HepG2 (cell line): ENCODE data around the gene KDM3B. TPM values are rescaled to one million over a fixed set of nuclear protein-coding genes. Genes with fewer than 3 reads are reported as not detected.

Source experiments
- ATF4 ChIP-seq, 2 experiments: fragments of 450-650 bp in 1 of 2; sonication (generic) in 1 of 2; formaldehyde crosslinking; IDR thresholded peaks; 2 replicates each; pipeline versions ENCODE4 v1.5.0 to v1.8.0; 2020 to 2022; ENCODE audit warnings: mild to moderate bottlenecking in 1 of 2, missing genetic modification reagents in 1 of 2
- CEBPB ChIP-seq: IDR thresholded peaks from 2 replicates; pipeline ENCODE4 v1.6.1; 2011; ENCODE audit warnings: low read depth, low read length, improper control_type of control experiment, borderline replicate concordance
- ELF4 ChIP-seq: sonication (generic); formaldehyde crosslinking; IDR thresholded peaks from 2 replicates; pipeline ENCODE4 v1.5.0; 2020; ENCODE audit warnings: missing genetic modification reagents, mild to moderate bottlenecking, moderate library complexity, borderline replicate concordance
- FOXK1 ChIP-seq: sonication (generic); formaldehyde crosslinking; IDR thresholded peaks from 2 replicates; pipeline ENCODE4 v1.4.0; 2020; ENCODE audit warnings: low read depth, missing genetic modification reagents, borderline replicate concordance
- HDAC1 ChIP-seq: sonication (generic); formaldehyde crosslinking; IDR thresholded peaks from 2 replicates; pipeline ENCODE4 v1.5.1; 2020; ENCODE audit warnings: mild to moderate bottlenecking, missing genetic modification reagents
- KLF16 ChIP-seq, 2 experiments: sonication (generic) in 1 of 2; formaldehyde crosslinking in 1 of 2; IDR thresholded peaks; 2 replicates each; pipeline versions ENCODE4 v1.6.1 to v1.8.0; 2016 to 2023; ENCODE audit warnings: missing genetic modification reagents in 2 of 2, missing compliant biosample characterization in 1 of 2
- MTF1 ChIP-seq: sonication (generic); formaldehyde crosslinking; IDR thresholded peaks from 2 replicates; pipeline ENCODE4 v1.5.0; 2020; ENCODE audit warnings: missing genetic modification reagents
- NCOA1 ChIP-seq: sonication (generic); formaldehyde crosslinking; IDR thresholded peaks from 2 replicates; pipeline ENCODE4 v1.9.0; 2021; ENCODE audit warnings: missing genetic modification reagents
- RBM39 ChIP-seq: fragments of 200-400 bp; formaldehyde crosslinking; IDR thresholded peaks from one replicate; pipeline ENCODE4 v1.6.1; 2018; ENCODE audit warnings: antibody characterized with exemption, mild to moderate bottlenecking, low read depth, low read length; ENCODE audit not compliant: poor library complexity, severe bottlenecking
- TFDP2 ChIP-seq: sonication (generic); formaldehyde crosslinking; IDR thresholded peaks from 2 replicates; pipeline ENCODE4 v1.4.0; 2020; ENCODE audit warnings: missing genetic modification reagents
- TOE1 ChIP-seq: sonication (generic); formaldehyde crosslinking; IDR thresholded peaks from 2 replicates; pipeline ENCODE4 v1.4.0; 2020; ENCODE audit warnings: mild to moderate bottlenecking, missing genetic modification reagents
- TRIM24 ChIP-seq: sonication (generic); formaldehyde crosslinking; IDR thresholded peaks from 2 replicates; pipeline ENCODE4 v1.8.0; 2022; ENCODE audit warnings: mild to moderate bottlenecking, missing genetic modification reagents
- WIZ ChIP-seq: sonication (generic); formaldehyde crosslinking; IDR thresholded peaks from 2 replicates; pipeline ENCODE4 v1.5.1; 2020; ENCODE audit warnings: mild to moderate bottlenecking, missing genetic modification reagents
- ZBTB7A ChIP-seq: sonication (generic); formaldehyde crosslinking; IDR thresholded peaks from 2 replicates; pipeline ENCODE4 v1.8.0; 2022; ENCODE audit warnings: mild to moderate bottlenecking, missing genetic modification reagents
- ZNF12 ChIP-seq: sonication (generic); formaldehyde crosslinking; IDR thresholded peaks from 2 replicates; pipeline ENCODE4 v1.5.0; 2020; ENCODE audit warnings: missing genetic modification reagents
- ZNF225 ChIP-seq: sonication (generic); formaldehyde crosslinking; IDR thresholded peaks from 2 replicates; pipeline ENCODE4 v1.4.0; 2020; ENCODE audit warnings: mild to moderate bottlenecking, missing genetic modification reagents
- ZNF329 ChIP-seq: sonication (generic); formaldehyde crosslinking; IDR thresholded peaks from 2 replicates; pipeline ENCODE4 v1.9.0; 2021; ENCODE audit warnings: low read depth, mild to moderate bottlenecking, missing genetic modification reagents
- ZNF33A ChIP-seq: sonication (generic); formaldehyde crosslinking; IDR thresholded peaks from 2 replicates; pipeline ENCODE4 v1.5.1; 2020; ENCODE audit warnings: missing genetic modification reagents, mild to moderate bottlenecking, moderate library complexity, borderline replicate concordance
- ZNF484 ChIP-seq: sonication (generic); formaldehyde crosslinking; IDR thresholded peaks from 2 replicates; pipeline ENCODE4 v1.5.1; 2020; ENCODE audit warnings: mild to moderate bottlenecking, low read depth, missing genetic modification reagents, borderline replicate concordance
- ZNF770 ChIP-seq: sonication (generic); formaldehyde crosslinking; IDR thresholded peaks from 2 replicates; pipeline ENCODE4 v1.5.0; 2020; ENCODE audit warnings: mild to moderate bottlenecking, missing genetic modification reagents
- ZNF788 ChIP-seq: sonication (generic); formaldehyde crosslinking; IDR thresholded peaks from 2 replicates; pipeline ENCODE4 v1.5.0; 2020; ENCODE audit warnings: mild to moderate bottlenecking, missing genetic modification reagents, borderline replicate concordance
- polyA plus RNA-seq, 8 experiments: library from polyadenylated mRNA; depleted of rRNA in 3 of 8; stranded (reverse) in 7 of 8; unstranded in 1 of 8; fragments of >200 nt; fragmentation: Illumina TruSeq in 4 of 8; extraction: Trizol in 4 of 8; gene quantifications; 2 replicates each; pipeline versions ENCODE4 v1.2.1 to v1.2.3, GENCODE V29; 2011 to 2016; ENCODE audit warnings: low read depth in 4 of 8, missing spikeins in 1 of 8, mixed read lengths in 1 of 8; ENCODE audit not compliant: insufficient read depth in 1 of 8
- total RNA-seq, 5 experiments: library from RNA; depleted of rRNA; stranded (reverse); fragments of >200 nt; fragmentation: Illumina TruSeq; extraction: Trizol; gene quantifications; 2 replicates each; pipeline ENCODE4 v1.2.3, GENCODE V29; 2016; ENCODE audit warnings: low read depth in 1 of 5

The KDM3B gene
- total and polyA plus RNA-seq, 2 of the 13 experiments (the other 11 are each of a cell fraction or from before 2014, with no cell fraction given), result 19.7 to 34.3 TPM

GRCh38 chr5:138464388-138465260 lies 112.1 kb downstream of the KDM3B start (continued):
- TF ChIP-seq TFDP2 (CRISPR knock-in tag) (peak; percentile 28; the same call in 1 of the 2 replicates), CEBPB (no peak), FOXK1 (CRISPR knock-in tag) (no peak; the same call in 1 of the 2 replicates), TRIM24 (CRISPR knock-in tag) (no peak), ZNF225 (peak; percentile 20; the same call in 1 of the 2 replicates), ZNF33A (CRISPR knock-in tag) (no peak; the same call in 1 of the 2 replicates), TOE1 (CRISPR knock-in tag) (no peak), ATF4 (CRISPR knock-in tag; IDR thresholded peaks at IDR 0.05) (no peak), WIZ (no peak; the same call in 1 of the 2 replicates), ZNF484 (CRISPR knock-in tag) (no peak), ZNF770 (CRISPR knock-in tag) (peak; percentile 43), NCOA1 (CRISPR knock-in tag) (peak; percentile 66), MTF1 (no peak), ZNF329 (CRISPR knock-in tag) (peak; percentile 47; the same call in 1 of the 2 replicates), RBM39 (no peak), ELF4 (peak; percentile 84), HDAC1 (peak; percentile 81), ZNF12 (CRISPR knock-in tag) (no peak), KLF16 (CRISPR knock-in tag; IDR thresholded peaks at IDR 0.05) (peak; percentile 42 to 83; a peak in 2 of 4 replicates), ZBTB7A (CRISPR knock-in tag) (peak; percentile 63; the same call in 1 of the 2 replicates), ZNF788 (CRISPR knock-in tag) (peak; percentile 84)
